ENCODE data around the gene ST3GAL6.

Gene ST3GAL6

DNA sequence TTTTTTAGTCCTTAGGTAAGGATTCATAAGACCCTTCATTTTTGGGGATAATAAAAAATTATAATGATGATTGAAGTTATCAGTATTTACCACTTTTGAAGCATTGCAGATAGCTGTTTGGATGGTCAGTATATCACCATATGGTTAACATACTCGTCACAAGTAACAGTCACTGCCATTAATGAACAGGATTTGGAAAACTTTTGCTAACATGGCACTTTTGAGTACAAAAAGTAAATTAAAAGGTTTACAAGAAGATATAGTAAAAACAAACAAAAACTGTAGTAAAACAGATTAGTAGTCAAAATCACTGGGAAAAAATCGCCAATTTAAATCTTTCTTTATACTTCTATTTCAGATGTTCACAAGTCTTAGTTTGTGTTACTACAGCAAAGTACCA, 37.8 kb upstream of the ST3GAL6 start:
- no peak overlapping the region for H3K4me3 ChIP-seq (replicated peaks; ENCODE audit: low read depth, low read length)
- TF ChIP-seq, protein P1, sequence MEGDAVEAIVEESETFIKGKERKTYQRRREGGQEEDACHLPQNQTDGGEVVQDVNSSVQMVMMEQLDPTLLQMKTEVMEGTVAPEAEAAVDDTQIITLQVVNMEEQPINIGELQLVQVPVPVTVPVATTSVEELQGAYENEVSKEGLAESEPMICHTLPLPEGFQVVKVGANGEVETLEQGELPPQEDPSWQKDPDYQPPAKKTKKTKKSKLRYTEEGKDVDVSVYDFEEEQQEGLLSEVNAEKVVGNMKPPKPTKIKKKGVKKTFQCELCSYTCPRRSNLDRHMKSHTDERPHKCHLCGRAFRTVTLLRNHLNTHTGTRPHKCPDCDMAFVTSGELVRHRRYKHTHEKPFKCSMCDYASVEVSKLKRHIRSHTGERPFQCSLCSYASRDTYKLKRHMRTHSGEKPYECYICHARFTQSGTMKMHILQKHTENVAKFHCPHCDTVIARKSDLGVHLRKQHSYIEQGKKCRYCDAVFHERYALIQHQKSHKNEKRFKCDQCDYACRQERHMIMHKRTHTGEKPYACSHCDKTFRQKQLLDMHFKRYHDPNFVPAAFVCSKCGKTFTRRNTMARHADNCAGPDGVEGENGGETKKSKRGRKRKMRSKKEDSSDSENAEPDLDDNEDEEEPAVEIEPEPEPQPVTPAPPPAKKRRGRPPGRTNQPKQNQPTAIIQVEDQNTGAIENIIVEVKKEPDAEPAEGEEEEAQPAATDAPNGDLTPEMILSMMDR (IDR thresholded peaks at IDR 0.05; ENCODE audit: low read depth, low read length, missing control alignments): no peak
- DNase-seq (ENCODE audit: extremely low read depth, low read depth): no peak

DNA sequence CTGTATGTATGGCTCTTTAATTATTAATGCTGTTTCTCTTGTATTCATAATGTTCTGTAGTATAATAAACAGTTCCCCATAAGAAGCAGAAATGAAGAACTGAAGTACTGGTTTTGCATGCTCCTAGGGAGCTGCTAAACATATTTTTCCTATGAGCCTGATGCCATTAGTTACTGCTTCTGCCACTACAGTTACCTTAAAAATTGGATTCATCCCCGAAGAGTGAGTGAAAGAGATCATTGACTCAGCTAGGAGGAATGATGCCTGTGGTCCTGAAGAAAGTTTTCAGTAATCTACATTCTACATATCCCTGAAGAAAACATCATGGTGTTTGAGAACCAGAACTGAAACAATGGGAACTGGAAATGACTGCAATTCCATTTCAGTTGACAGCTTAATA, 37.1 kb upstream of the ST3GAL6 start:
- DNase-seq (ENCODE audit: extremely low read depth, low read depth): no peak
- no peak overlapping the region for H3K4me3 ChIP-seq (replicated peaks; ENCODE audit: low read depth, low read length)
- TF ChIP-seq, protein P1 (IDR thresholded peaks at IDR 0.05; ENCODE audit: low read depth, low read length, missing control alignments): no peak

DNA sequence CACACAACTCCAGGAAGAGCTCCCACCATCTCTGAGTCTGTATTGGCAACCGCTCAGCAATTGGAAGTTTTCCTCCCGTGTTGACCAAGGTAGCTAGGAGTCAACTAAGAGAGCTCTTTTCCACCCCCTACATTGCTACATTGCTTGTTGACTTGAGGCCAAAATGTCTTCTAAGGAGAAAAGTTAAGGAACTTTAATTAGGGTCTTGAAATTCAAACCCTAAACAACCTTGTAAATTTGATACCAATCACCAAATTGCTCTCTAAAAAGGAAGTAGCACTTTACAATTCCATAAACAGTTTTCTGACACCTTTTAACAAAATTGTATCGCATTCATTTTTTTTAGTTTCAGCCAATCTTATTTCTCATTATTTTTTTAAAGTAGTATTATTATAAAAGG, 35.5 kb upstream of the ST3GAL6 start:
- TF ChIP-seq, protein P1 (IDR thresholded peaks at IDR 0.05; ENCODE audit: low read depth, low read length, missing control alignments): no peak
- no peak for DNase-seq (ENCODE audit: extremely low read depth, low read depth)
- H3K4me3 ChIP-seq (replicated peaks; ENCODE audit: low read depth, low read length): no peak overlapping the region

DNA sequence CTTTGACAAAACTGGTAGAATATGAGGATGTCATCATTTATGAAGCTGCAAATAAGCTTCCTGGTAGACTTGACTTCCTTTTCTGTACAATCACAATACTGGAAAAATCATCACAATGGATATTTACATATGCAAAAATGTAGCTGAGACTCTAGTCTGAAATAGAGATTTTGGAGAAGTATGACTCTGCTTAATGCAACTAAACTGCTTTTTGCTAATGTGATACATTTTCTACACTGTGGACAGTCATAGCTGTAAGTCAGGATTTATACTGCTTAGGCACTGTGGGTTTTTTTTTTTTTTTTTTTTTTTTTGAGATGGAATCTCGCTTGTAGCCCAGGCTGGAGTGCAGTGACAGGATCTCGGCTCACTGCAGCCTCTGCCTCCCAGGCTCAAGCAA, 34.5 kb upstream of the ST3GAL6 start:
- no peak for DNase-seq (ENCODE audit: extremely low read depth, low read depth)
- no peak overlapping the region for H3K4me3 ChIP-seq (replicated peaks; ENCODE audit: low read depth, low read length)
- TF ChIP-seq, protein P1 (IDR thresholded peaks at IDR 0.05; ENCODE audit: low read depth, low read length, missing control alignments): no peak

DNA sequence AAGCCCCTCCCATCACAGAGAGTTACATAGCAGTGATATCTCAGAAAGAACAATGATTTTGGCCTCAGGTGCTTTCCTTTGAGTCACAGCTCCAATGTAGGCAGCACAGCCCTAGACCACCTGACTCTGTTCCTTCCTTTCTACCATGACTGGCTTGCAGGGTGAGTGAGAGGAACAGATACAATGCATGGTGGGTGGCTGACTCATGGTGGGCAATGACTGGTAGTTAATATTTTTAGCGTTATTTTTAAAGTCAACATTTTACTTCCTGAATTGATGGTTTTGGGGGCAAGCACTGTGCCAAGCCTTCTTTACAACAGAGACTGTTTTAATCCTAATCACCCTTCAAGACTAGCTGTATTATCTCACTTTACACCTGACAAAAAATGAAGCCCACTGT, 32.8 kb upstream of the ST3GAL6 start:
- DNase-seq (ENCODE audit: extremely low read depth, low read depth): no peak
- TF ChIP-seq, protein P1 (IDR thresholded peaks at IDR 0.05; ENCODE audit: low read depth, low read length, missing control alignments): no peak
- no peak overlapping the region for H3K4me3 ChIP-seq (replicated peaks; ENCODE audit: low read depth, low read length)

DNA sequence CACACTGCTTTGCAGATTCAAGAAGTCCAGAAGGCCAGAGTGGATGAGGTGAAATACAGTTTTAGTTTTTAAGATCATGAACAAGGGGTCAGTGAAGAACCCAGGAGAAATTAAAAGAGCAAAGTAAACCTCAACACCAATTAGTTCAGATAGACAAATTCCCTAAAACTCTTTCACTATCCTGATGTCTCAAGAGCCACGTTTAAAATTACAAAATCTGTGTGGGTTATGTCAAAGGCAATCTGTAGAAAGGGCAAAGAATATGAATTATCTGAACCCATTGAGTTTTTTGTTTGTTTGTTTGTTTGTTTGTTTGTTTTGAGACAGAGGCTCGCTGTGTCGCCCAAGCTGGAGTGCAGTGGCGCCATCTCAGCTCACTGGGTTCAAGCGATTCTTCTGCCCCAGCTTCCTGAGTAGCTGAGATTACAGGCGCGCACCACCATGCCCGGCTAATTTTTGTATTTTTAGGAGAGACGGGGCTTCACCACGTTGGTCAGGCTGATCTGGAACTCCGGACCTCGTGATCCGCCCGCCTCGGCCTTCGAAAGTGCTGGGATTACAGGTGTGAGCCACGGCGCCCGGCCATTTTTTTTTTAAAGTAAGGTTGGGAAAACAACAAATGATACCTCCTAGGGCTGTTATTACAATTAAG, 32.1 kb upstream of the ST3GAL6 start:
- H3K4me3 ChIP-seq (replicated peaks; ENCODE audit: low read depth, low read length): no peak overlapping the region
- no peak for DNase-seq (ENCODE audit: extremely low read depth, low read depth)
- TF ChIP-seq, protein P1 (IDR thresholded peaks at IDR 0.05; ENCODE audit: low read depth, low read length, missing control alignments): no peak
